H9 (cell line): ENCODE measurements around the gene KCNJ16. TPM values are rescaled to one million over a fixed set of nuclear protein-coding genes. Genes with fewer than 3 reads are reported as not detected.

Experiments used
- DNase-seq: peaks from one replicate; pipeline ENCODE4 v3.0.0-alpha.2; 2017
- H2AFZ ChIP-seq: one replicate; pipeline ENCODE4 v1.6.1; 2013; ENCODE audit warnings: mild to moderate bottlenecking, low read length, control low read depth, moderate library complexity
- H2AK5ac ChIP-seq: 2 replicates; pipeline ENCODE4 v1.6.1; 2013; ENCODE audit warnings: low read length, control low read depth, mixed read lengths; ENCODE audit not compliant: insufficient read length
- H2BK120ac ChIP-seq: one replicate; pipeline ENCODE4 v1.6.1; 2013; ENCODE audit warnings: low read depth, mild to moderate bottlenecking, low read length, control low read depth, inconsistent platforms; ENCODE audit not compliant: poor library complexity, severe bottlenecking
- H2BK12ac ChIP-seq: 2 replicates; pipeline ENCODE4 v1.6.1; 2013; ENCODE audit warnings: low read length, control low read depth, mixed read lengths, low read depth; ENCODE audit not compliant: insufficient read length
- H2BK15ac ChIP-seq: 2 replicates; pipeline ENCODE4 v1.6.1; 2013; ENCODE audit warnings: low read depth, low read length, control low read depth
- H2BK20ac ChIP-seq: one replicate; pipeline ENCODE4 v1.6.1; 2013; ENCODE audit warnings: low read depth, mild to moderate bottlenecking, low read length, control low read depth, inconsistent platforms; ENCODE audit not compliant: poor library complexity, severe bottlenecking
- H2BK5ac ChIP-seq: 2 replicates; pipeline ENCODE4 v1.6.1; 2013; ENCODE audit warnings: low read length, control low read depth, mixed read lengths; ENCODE audit not compliant: insufficient read length
- H3K14ac ChIP-seq: 2 replicates; pipeline ENCODE4 v1.6.1; 2013; ENCODE audit warnings: low read length, control low read depth; ENCODE audit not compliant: insufficient read depth
- H3K18ac ChIP-seq: 2 replicates; pipeline ENCODE4 v1.6.1; 2013; ENCODE audit warnings: low read depth, mild to moderate bottlenecking, mixed read lengths, low read length, control low read depth; ENCODE audit not compliant: insufficient read length
- H3K23ac ChIP-seq: 2 replicates; pipeline ENCODE4 v1.6.1; 2013; ENCODE audit warnings: low read length, control low read depth, mixed read lengths, low read depth; ENCODE audit not compliant: insufficient read length
- H3K23me2 ChIP-seq: 2 replicates; pipeline ENCODE4 v1.6.1; 2013; ENCODE audit warnings: low read depth, mild to moderate bottlenecking, mixed read lengths, low read length, control low read depth; ENCODE audit not compliant: insufficient read length, poor library complexity, severe bottlenecking
- H3K27ac ChIP-seq: 2 replicates; pipeline ENCODE4 v1.5.1; 2013; ENCODE audit warnings: low read length, control low read depth, mixed read lengths, low read depth; ENCODE audit not compliant: insufficient read length
- H3K27me3 ChIP-seq: 2 replicates; pipeline ENCODE4 v1.6.1; 2013; ENCODE audit warnings: low read length, control low read depth, inconsistent platforms; ENCODE audit not compliant: insufficient read depth
- H3K4ac ChIP-seq: 2 replicates; pipeline ENCODE4 v1.6.1; 2013; ENCODE audit warnings: low read depth, mild to moderate bottlenecking, control low read depth, inconsistent platforms, low read length, moderate library complexity
- H3K4me1 ChIP-seq: 2 replicates; pipeline ENCODE4 v1.6.1; 2013; ENCODE audit warnings: low read length, control low read depth, inconsistent platforms; ENCODE audit not compliant: insufficient read depth
- H3K4me2 ChIP-seq: 2 replicates; pipeline ENCODE4 v1.6.1; 2013; ENCODE audit warnings: low read length, control low read depth, mixed read lengths; ENCODE audit not compliant: insufficient read length, insufficient read depth
- H3K56ac ChIP-seq: 2 replicates; pipeline ENCODE4 v1.6.1; 2013; ENCODE audit warnings: low read depth, mild to moderate bottlenecking, mixed read lengths, low read length, control low read depth; ENCODE audit not compliant: insufficient read length
- H3K79me1 ChIP-seq: 2 replicates; pipeline ENCODE4 v1.6.1; 2013; ENCODE audit warnings: low read depth, mild to moderate bottlenecking, moderate library complexity, low read length, control low read depth, inconsistent platforms; ENCODE audit not compliant: insufficient read depth, poor library complexity, severe bottlenecking
- H3K79me2 ChIP-seq: 2 replicates; pipeline ENCODE4 v1.6.1; 2013; ENCODE audit warnings: low read length, control low read depth, inconsistent platforms; ENCODE audit not compliant: insufficient read depth
- H3K9ac ChIP-seq: 2 replicates; pipeline ENCODE4 v1.6.1; 2013; ENCODE audit warnings: low read length, control low read depth, mixed read lengths; ENCODE audit not compliant: insufficient read length; ENCODE audit errors: extremely low read depth
- H3K9me3 ChIP-seq: one replicate; pipeline ENCODE4 v1.6.1; 2013; ENCODE audit warnings: low read depth, low read length, inconsistent platforms; ENCODE audit not compliant: control insufficient read depth
- H3T11ph ChIP-seq: one replicate; pipeline ENCODE4 v1.6.1; 2013; ENCODE audit warnings: mild to moderate bottlenecking, low read length, control low read depth, inconsistent platforms
- H4K20me1 ChIP-seq: one replicate; pipeline ENCODE4 v1.6.1; 2013; ENCODE audit not compliant: control insufficient read depth, insufficient read length, insufficient read depth
- H4K5ac ChIP-seq: 2 replicates; pipeline ENCODE4 v1.6.1; 2013; ENCODE audit warnings: low read depth, mild to moderate bottlenecking, mixed read lengths, low read length, control low read depth; ENCODE audit not compliant: insufficient read length
- H4K8ac ChIP-seq: replicated peaks from 2 replicates; pipeline ENCODE4 v1.6.1; 2013; ENCODE audit warnings: low read length, control low read depth, mixed read lengths, low read depth; ENCODE audit not compliant: insufficient read length
- H4K91ac ChIP-seq: 2 replicates; pipeline ENCODE4 v1.6.1; 2013; ENCODE audit warnings: low read depth, mild to moderate bottlenecking, moderate library complexity, mixed read lengths, low read length, control low read depth; ENCODE audit not compliant: insufficient read length
- H3K27ac Mint-ChIP-seq, 3 experiments: 2 replicates in 2 of 3; 3 replicates in 1 of 3; pipeline ENCODE4 v1.8.0; 2020 to 2021; ENCODE audit warnings: mixed read lengths in 3 of 3, mild to moderate bottlenecking in 1 of 3, moderate library complexity in 1 of 3
- H3K27me3 Mint-ChIP-seq: 2 replicates; pipeline ENCODE4 v1.8.0; 2021; ENCODE audit warnings: low read depth, mild to moderate bottlenecking, moderate library complexity, mixed read lengths
- H3K36me3 Mint-ChIP-seq, 3 experiments: 2 replicates in 2 of 3; 3 replicates in 1 of 3; pipeline ENCODE4 v1.8.0; 2020 to 2021; ENCODE audit warnings: low read depth in 3 of 3, mixed read lengths in 3 of 3; ENCODE audit not compliant: insufficient read depth in 1 of 3
- H3K4me1 Mint-ChIP-seq, 2 experiments: 2 replicates each; pipeline ENCODE4 v1.8.0; 2020; ENCODE audit warnings: mixed read lengths in 2 of 2
- H3K4me3 Mint-ChIP-seq, 2 experiments: 2 replicates in 1 of 2; 3 replicates in 1 of 2; pipeline ENCODE4 v1.8.0; 2020 to 2021; ENCODE audit warnings: mild to moderate bottlenecking in 2 of 2, mixed read lengths in 2 of 2, moderate library complexity in 1 of 2
- H3K9me3 Mint-ChIP-seq, 2 experiments: 2 replicates in 1 of 2; 3 replicates in 1 of 2; pipeline ENCODE4 v1.8.0; 2020; ENCODE audit warnings: mild to moderate bottlenecking in 2 of 2, mixed read lengths in 2 of 2, moderate library complexity in 1 of 2
- WGBS: extraction: QIAGEN DNeasy Blood & Tissue Kit; methylation state at CpG from one replicate; pipeline ENCODE4 v1.1.7; 2013; ENCODE audit warnings: missing lambda C conversion rate, low lambda C conversion rate, mixed read lengths; ENCODE audit not compliant: insufficient read length; ENCODE audit errors: extremely low coverage; 5-methylcytosine and 5-hydroxymethylcytosine counted together
- total RNA-seq: library from RNA; stranded (reverse); gene quantifications from 2 replicates; pipeline ENCODE4 v1.2.1, GENCODE V29; 2021
- TF ChIP-seq, protein P1 (sequence below): fragments of 200-600 bp; sonication (generic); conservative IDR thresholded peaks from 3 replicates; pipeline ENCODE4 v1.8.0; 2021; ENCODE audit warnings: antibody characterized with exemption, mild to moderate bottlenecking

Gene KCNJ16
- total RNA-seq, 1 experiment from 2014 or later: not detected

GRCh38 chr17:70099884-70100283, 24.9 kb downstream of the KCNJ16 start:
- Histone ChIP-seq H2AFZ (no peak overlapping the region), H4K20me1 (no peaks in the 10 kb centered on the region), H3K79me1 (no peaks in the 10 kb centered on the region), H2BK5ac (no peak overlapping the region), H3K18ac (no peak overlapping the region), H3K27me3 (no peaks in the 10 kb centered on the region), H4K8ac (no peak overlapping the region), H2BK12ac (no peak overlapping the region), H3K23ac (no peak overlapping the region), H3K4ac (no peak overlapping the region), H3K56ac (no peak overlapping the region), H4K91ac (no peak overlapping the region), H2BK15ac (no peak overlapping the region), H3K4me2 (no peak overlapping the region), H3K9me3 (no peaks in the 10 kb centered on the region), H3K27ac (no peak overlapping the region), H3K23me2 (no peaks in the 10 kb centered on the region), H2BK20ac (no peak overlapping the region), H2AK5ac (no peak overlapping the region), H3K9ac (no peak overlapping the region), H3K79me2 (no peaks in the 10 kb centered on the region), H2BK120ac (no peak overlapping the region), H4K5ac (no peak overlapping the region), H3K14ac (no peak overlapping the region), H3K4me1 (no peaks in the 10 kb centered on the region), H3T11ph (no peak overlapping the region)
- no peaks in the 10 kb centered on the region for H3K36me3 Mint-ChIP-seq
- no peaks in the 10 kb centered on the region for H3K9me3 Mint-ChIP-seq
- WGBS: no CpG with 5 or more reads among the region's 5 CpGs
- TF ChIP-seq, protein P1, sequence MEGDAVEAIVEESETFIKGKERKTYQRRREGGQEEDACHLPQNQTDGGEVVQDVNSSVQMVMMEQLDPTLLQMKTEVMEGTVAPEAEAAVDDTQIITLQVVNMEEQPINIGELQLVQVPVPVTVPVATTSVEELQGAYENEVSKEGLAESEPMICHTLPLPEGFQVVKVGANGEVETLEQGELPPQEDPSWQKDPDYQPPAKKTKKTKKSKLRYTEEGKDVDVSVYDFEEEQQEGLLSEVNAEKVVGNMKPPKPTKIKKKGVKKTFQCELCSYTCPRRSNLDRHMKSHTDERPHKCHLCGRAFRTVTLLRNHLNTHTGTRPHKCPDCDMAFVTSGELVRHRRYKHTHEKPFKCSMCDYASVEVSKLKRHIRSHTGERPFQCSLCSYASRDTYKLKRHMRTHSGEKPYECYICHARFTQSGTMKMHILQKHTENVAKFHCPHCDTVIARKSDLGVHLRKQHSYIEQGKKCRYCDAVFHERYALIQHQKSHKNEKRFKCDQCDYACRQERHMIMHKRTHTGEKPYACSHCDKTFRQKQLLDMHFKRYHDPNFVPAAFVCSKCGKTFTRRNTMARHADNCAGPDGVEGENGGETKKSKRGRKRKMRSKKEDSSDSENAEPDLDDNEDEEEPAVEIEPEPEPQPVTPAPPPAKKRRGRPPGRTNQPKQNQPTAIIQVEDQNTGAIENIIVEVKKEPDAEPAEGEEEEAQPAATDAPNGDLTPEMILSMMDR: no peak
- no peaks in the 10 kb centered on the region for H3K27me3 Mint-ChIP-seq
- no peak overlapping the region for H3K27ac Mint-ChIP-seq
- H3K4me3 Mint-ChIP-seq: no peak overlapping the region
- DNase-seq: no peak
- no peaks in the 10 kb centered on the region for H3K4me1 Mint-ChIP-seq
